Measurements from ENCODE around the gene SLC16A5.
"Not testable (repeated sequence)": the region's sequence is repeated elsewhere in the genome, so short reads cannot be mapped to it uniquely, and the experiment has no call there.

SLC16A5 gene

DNA sequence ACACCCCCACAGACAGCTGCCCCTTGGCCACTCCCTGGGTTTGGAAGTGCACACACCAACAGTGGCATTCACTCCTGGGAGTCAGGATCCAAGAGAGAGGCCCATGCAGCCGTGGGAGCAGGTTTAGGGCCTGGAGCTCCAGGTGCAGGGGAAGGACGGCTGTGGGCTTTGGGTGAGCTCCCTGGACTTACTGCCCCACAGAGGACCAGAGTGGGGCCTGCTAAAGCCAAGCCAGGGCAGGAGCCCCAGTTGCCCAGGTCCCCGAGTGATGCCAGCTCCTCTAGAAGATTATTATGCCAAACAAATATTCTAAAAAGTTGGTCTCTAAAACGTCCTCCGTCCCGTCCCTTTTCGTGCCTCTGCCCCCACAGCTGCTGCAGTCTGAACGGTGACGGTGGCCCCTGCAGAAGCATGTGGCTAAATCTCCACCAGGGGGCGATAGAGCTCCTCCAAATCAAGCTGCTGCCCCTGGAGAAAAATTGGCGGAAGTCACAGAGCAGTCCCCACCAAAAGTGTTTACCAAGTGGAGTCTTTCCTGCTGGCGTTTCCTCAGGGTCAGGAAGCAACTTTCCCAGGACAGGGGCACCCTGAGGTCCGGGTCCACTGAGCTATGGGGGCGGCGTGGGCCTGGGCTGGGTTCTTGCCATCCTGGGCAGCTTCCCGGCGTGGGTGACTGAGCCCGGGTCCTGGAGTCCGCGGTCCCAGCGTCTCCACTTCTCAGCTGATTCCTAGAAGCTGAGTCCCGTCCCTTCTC is 26.2 kb downstream of the SLC16A5 start:
- DNase-seq, result peak; percentile 82

DNA sequence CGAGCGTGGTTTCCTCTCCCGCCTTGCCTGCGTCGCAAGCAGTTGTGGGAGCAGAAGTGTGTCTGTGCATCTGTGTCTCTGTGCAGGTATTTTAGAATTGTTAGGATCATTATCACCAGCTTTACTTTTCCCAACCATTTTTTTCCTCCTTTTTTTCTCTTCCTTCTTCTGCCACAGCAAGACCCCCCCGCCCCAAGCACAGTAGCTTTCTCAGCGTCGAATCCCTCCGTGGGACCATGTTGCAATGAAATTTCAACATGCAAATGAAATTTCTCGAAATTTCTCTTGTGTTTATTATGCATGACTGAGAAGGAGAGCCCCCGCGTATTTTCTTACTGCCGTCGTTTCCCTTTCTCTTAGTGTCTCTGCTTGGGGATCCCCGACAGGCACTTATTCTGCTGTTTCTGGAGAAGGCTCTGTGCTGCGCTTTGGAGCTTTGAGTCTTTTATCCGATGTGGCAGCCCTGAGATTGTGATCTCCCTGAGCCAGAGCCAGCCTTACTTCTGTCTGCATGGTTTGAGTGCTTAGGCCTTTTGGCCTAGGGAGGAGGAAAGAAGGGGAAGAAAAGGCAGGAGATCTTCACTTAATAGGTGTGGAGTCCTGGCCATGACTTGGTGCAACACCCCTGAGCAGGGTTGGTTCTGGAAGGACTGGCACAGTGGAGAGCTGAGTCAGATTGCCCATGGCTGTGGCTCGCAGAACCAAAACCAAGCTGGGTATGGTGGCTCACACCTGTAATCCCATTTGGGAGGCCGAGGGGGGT is 27.0 kb downstream of the SLC16A5 start:
- no peak for DNase-seq

DNA sequence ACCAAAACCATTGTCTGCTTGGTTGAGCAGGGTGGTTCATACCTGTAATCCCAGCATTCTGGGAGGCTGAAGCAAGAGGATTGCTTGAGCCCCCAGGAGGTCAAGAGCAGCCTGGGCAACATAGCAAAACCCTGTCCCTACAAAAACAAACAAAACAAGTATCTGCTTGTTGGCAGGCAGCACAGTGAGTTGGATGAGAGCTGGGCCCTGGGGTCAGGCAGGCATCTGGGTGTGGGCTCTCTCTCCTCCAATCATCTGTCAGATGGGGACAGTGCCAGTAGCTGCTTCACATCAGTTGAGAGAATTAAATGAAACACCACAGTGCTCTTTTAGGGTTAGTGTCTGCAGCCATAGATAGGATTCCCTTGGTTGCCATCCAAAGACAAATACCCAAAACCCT is 27.8 kb downstream of the SLC16A5 start:
- peak; percentile 24 for DNase-seq

DNA sequence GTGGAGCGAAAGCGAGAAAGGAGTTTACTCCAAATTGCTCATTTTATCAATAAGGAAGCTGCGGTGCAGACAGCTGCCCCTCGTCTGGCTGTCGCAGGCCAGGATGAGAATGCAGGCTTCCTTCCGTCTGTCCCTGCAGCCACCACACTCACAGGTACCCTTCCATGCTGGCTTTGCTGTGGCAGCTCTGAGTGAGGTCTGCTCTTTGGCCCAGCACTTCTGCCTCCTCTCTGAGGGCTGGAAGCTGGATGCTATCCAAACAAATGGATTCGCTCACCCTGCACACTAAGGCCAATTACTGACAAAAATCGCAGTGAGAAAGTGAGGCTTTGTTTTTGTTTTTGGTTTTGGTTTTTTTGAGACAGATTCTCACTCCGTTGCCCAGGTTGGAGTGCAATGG is 29.0 kb downstream of the SLC16A5 start:
- no peak for DNase-seq

DNA sequence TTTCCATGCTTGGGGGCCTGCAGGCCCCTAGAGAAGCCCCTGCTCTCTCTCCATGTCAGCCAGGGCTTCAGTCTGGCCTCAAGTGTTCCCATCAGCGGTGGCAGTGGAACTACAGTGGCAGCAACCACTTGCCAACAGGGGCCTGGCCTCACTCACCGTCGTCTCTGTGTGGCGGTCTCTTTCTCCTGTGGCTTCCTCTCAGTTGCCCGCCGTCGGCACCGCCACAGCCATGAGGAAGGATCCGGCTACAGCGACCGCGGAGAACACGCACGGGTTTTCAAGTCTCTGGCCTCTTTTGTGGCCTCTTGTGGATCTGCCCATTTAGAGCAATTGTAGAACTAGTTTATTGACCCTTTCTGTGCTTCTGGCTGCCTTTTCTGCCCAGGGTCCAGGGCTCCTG is 30.6 kb downstream of the SLC16A5 start:
- no peak for DNase-seq

DNA sequence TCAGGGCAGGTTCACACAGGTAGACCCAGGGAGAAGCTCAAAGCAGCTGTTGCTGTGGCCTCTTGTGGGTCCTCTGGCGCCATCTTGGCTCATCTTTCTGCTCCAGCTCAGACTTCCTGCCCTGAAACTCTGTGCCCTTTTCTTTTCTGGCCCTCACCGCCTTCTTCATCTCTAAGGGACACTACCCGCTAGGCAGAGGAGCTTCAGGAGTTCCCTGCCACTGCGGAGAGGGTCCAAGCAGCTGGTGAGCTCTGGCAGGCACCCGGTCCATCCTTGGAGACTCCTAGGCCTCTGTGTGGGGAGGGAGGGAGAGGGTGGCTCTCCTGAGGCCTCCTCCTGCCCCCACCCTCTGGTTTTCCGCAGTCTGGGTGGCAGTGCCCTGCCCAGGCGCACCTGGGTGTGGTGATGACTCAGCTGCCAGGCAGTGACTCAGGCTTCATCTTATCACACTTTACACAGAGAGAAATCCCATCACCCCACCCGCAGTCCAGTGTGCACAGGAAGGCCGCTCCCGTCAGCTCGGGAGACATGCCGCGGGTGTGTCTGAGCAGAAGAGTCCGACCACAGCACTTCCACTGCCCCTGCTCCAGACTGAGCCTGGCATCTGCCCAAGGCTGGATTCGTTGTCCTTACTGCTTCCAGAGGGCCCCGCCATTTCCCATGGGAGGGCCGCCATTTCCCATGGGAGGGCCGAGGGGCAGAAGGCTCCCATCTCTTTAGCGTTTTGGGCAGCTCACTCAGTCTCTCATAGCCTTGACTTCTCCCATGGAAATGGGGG is 36.5 kb downstream of the SLC16A5 start:
- no peak for DNase-seq

DNA sequence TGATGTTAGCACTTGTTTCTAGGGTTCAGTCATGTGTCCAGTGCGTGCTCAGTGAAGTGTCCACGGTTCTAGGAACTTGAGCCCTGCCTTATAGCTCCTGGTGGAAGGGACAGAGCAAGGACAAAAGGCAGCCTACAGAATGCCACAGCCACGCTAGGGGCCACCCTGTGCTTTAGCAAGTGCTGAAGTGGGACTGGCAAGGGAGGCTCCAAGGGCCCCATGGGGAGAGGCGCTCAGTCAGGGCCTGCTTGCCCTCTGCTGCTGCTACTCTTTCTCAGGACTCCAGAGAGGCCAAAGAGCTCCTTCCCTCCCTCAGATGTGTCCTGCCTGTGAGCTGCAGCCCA is 37.0 kb downstream of the SLC16A5 start:
- DNase-seq, result no peak

DNA sequence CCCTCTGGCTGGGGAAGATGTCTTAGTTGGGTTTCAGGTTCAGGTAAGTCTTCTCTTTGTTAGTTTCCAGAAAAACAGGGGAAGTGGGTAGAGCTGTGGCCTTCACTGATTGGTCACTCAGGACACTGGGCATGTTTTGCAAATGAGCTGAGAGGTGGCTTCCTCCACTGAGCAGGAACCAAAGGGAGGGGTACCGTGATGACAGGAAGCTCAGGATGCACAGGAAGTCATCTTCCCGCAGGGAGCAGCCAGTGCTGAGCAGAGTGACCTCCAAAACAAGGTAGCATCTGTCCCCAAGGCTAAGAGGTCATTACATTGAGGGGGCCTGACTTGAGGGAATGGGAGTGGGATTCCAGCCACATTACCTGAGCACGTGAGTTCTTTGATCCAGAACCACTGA is 38.2 kb downstream of the SLC16A5 start:
- no peak for DNase-seq

DNA sequence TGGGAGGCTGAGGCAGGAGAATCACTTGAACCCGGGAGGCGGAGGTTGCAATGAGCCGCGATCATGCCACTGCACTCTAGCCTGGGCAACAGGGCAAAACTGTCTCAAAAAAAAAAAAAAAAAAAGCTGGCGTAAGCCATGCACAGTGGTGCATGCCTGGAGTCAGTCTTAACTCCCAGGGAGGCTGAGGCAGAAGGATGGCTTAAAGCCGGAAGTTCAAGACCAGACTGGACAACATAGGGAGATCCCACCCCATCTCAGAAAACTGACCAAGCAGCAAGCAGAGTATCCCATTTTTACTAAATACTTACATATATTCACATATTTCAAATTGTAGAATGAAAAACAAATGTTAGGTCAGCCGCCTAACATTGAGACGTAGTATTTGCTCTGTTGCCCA is 39.2 kb downstream of the SLC16A5 start:
- DNase-seq, result no peak

DNA sequence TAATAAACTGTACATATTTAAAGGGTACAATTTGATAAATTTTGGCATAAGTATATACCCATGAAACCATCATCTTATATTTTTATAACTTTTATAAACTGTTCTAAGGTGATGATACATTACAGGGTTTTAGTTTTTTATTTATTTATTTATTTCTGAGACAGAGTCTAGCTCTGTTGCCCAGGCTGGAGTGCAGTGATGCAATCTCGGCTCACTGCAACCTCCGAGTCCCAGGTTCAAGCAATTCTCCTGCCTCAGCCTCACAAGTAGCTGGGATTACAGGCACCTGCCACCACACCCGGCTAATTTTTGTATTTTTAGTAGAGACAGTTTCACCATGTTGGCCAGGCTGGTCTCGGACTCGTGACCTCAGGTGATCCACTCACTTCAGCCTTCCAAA is 40.2 kb downstream of the SLC16A5 start:
- DNase-seq, result not testable (repeated sequence)

DNA sequence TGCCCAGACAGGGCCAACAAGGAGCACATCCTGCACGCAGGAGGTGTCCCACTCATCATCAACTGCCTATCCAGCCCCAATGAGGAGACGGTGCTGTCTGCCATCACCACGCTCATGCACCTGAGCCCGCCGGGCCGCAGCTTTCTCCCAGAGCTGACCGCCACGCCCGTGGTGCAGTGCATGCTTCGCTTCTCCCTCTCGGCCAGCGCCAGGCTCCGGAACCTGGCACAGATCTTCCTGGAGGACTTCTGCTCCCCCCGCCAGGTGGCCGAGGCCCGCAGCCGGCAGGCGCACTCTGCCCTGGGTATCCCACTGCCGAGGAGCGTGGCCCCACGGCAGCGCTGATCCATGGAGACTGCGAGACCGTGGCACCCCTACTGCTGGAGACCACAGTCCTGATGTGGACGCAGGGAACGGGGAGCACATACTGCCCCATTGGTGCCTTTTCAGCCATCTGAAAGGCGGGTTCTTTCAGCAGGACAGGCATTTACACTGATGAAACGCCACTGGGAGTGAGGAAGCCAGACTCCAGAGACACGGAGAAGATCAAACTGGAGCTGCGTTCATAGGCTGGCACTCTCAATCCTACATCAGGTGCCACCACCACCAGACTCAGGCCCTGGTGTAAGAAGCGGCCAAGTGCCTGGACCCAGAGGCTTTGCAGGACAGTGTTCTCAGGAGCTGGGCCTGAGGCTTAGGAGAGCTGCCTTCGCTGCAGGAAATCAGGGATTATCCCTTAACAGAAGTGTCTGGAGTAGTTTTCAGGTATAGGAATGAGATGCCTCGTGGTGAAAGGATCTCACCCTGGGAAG is 41.1 kb downstream of the SLC16A5 start:
- DNase-seq, result no peak

DNA sequence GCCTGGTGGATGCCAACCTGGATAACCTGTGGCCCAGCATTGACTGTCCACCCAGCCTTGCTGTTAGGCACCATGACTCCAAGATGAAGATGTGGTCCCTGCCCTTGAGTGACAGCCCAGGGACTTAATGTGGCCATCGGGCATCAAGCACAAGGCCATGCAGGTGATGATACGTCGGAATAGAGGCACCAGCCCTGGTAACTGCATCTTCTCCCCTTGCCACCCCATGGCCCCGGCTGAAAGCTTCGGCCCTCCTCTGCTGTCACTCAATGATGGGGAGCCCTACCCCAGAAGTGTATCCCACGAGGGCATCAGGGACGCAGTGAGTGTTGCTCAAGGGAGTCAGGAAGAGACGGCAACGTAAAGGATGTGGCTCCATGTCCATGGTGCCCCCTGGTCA is 41.8 kb downstream of the SLC16A5 start:
- no peak for DNase-seq

DNA sequence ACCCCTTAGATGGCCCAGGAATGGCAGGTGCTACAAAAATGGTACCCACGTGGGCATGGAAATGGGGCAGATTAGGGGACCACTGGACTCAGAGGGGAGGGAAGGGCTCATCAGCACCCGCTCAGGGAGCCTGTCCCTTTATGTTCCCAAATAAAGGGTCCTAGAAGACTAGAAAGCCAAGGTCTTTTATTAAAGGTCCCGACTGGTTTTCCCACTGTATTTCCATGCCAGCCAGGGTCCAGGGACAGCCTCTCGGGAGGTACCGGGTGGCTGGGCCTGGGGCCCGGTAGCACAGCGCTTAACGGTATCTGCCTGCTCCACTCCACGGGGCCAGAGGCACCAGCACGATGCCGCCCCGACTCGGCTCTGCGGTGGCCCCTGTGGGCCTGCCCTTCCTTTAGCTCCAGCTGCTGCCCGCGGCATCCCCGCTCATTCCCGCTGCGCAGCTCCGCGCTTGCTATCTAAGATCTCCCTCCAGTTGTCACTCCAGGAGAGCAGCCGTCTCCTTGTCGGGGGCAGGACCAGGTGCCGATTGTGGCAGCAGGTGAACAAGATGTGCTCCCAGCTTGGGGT is 42.4 kb downstream of the SLC16A5 start:
- DNase-seq, result no peak

DNA sequence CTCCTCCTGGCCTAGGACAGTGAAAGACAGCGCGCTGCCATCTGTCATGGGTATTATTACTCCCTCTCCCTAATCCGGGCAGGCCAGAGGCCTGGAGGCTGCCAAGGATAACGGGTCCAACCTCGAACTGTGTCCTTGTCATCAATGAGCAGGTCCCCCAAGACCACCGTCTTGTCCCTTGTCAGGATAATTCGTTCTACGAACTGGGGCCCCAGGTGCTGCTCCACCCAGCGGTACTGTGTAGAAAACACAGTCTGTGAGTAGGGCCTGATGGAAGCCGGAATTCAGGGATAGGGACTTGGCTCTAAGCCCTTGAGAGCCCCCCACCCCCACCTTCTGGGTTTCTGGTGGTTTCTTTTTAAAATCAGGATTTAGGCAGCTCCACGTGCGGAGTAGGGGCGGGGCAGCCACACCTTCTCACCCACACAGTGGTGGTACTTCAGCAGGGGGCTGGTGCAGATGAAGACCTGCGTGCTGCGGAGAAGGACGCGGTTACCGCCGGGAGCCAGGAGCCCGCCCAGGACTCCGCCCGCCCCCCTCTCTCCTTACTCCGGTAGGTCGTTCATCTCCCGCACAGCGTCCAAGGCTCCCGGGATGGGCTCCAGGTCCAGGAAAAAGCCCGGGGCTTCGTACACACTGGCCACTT is 43.0 kb downstream of the SLC16A5 start:
- DNase-seq, result no peak

DNA sequence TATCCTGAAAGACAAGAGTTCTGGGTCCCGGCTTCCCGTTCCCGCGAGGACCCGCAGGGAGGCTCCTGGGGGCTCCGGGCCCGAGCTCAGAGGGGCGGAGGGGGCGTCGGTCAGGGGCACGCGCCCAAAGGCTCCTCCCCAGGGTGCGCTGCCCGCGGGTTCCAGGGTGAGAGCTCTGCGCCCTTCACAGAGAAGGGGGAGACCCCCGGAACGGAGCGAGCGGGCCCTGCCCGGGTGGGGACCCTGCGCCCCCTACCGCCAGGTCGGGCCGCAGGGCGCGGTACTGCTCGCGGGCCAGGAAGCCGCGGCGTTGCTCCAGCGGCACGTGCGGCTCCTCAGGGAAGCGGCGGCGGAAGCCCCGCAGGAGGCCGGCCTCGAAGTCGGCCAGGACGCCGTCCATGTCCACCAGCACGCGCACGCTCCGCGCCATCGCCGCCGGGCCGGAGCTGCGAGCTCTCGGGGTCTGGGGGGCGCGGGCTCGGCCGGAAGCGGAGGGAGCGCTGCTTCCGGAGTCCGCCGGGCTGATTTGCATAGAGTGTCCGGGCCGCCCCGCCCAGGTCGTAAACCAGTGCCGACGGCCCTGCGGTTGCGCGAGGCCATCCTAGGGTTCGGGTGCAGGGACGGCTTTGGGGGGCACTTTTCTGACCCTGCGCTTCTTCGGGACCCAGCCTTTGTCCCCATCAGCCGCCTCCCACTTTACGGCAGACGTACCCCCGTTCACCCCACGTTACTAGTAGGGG is 43.7 kb downstream of the SLC16A5 start, which contains the start of gene NT5C:
Gene NT5C (minus strand): TSS at position 465 of the 740 bp plus-strand sequence. CDS start 35 bp downstream, at position 430.
- peak; percentile 73 for DNase-seq

DNA sequence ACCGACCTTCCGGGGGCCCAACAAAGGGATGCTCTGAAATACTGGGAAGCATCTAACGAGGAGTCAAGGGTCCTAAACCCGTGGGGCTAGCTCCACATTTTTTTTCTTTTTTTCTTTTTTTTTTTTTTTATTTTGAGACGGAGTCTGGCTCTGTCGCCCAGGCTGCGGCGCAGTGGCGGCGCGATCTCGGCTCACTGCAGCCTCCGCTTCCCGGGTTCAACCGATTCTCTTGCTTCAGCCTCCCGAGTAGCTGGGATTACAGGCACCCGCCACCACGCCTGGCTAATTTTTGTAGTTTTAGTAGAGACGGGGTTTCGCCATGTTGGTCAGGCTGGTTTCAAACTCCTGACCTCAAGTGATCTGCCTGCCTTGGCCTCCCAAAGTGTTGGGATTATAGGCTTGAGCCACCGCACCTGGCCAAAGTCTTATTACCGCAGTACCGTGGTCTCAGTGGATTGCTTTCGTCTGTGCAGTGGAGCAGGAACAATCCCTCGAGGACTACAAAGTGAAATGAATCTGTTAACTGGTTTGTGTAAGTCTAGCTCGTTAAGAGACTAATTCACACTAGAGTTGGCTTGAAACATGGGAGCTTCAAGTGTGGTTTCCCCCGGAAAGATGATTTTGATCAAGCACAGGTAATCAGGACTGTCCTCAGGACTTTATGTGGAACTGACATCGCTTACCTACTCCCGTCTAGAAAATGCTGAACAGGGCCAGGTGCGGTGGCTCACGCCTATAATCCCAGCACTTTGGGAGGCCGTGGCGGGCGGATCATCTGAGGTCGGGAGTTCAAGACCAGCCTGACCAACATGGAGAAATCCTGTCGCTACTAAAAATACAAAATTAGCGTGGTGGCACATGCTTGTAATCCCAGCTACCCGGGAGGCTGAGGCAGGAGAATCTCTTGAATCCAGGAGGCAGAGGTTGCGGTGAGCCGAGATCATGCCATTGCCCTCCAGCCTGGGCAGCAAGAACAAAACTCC is 44.6 kb downstream of the SLC16A5 start:
- DNase-seq, result not testable (repeated sequence)

DNA sequence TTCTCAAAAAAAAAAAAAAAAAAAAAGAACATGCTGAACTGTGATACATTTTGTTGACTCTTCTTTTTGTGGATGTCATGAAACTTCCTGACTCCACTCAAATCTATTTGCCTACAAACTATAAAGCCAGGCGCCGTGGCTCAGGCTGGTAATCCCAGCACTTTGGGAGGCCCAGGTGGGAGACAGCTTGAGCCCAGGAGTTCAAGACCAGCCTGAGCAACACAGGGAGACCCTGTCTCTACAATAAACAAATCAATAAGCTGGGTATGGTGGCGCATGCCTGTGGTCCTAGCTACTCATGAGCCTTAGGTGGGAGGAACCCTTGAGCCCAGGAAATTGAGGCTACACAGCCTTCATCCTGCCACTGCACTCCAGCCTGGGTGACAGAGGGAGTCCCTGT is 45.2 kb downstream of the SLC16A5 start:
- DNase-seq, result no peak

DNA sequence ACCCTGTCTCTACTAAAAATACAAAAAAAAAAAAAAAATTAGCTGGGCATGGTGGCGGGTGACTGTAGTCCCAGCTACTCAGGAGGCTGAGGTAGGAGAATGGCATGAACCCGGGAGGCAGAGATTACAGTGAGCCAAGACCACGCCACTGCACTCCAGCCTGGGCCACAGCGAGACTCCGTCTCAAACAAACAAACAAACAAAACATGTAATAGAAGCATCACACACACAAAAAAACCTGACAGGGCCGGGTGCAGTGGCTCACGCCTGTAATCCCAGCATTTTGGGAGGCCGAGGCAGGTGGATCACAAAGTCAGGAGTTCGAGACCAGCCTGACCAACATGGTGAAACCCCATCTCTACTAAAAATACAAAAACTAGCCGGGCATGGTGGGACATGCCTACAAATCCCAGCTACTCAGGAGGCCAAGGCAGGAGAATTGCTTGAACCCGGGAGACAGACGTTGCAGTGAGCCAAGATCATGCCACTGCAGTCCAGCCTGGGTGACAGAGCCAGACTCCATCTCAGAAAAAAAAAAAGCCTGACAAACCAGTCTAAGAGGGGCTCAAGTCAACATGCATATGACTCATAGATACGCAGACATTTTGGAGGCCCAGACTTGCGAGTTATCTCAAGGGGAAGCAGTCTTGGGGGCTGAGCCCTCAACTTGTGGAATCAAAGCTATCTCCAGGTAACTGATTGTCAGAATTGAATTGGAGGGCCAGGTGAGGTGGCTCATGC is 46.0 kb downstream of the SLC16A5 start:
- DNase-seq, result not testable (repeated sequence)

DNA sequence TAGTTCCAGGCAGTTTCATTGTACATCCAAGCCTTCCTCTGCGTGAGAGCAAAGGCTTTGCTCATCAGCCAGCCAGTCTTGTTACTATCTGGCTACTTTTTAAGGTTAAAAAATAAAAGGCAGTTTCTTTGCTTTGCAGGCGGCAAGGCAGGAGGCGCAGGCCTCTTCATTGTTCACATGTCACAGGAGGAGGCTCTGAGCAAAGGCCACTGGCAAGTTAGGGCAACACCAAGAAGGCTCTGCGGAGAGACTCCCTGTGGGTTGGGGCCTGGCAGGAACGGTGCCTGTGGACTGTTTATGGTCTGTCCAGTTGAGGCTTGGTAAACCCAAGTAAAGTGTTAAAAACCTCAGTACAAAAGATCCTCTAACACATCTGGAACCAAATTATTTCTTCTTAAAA is 47.7 kb downstream of the SLC16A5 start:
- DNase-seq, result no peak
